ENCODE measurements around the gene TBX10. TPM values are rescaled to one million over a fixed set of nuclear protein-coding genes. Genes with fewer than 3 reads are reported as not detected.
"Not testable (repeated sequence)": the region's sequence is repeated elsewhere in the genome, so short reads cannot be mapped to it uniquely, and the experiment has no call there.

The TBX10 gene
- total RNA-seq, 2 experiments from 2014 or later, result not detected

DNA sequence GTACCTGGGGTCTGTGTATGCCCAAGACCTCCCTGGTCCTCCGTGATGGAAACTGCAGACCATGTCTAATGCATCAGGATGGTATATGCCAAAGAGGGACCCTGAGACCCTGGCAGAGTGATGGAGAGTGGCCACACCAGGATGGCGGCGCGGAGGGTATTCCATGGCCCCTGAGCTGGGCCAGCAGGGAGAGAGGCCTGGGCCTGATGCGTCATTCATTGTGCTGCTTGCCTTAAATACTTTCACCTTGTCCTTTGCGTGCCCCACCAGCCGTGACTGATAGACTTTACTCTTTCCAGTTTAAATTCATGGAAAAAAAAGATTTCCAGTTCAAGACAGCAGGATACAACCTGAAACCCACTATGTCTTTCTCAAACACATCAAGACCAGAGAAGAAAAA lies 38.5 kb downstream of the TBX10 start:
- Mint-ChIP-seq H3K36me3 (ENCODE audit: low read depth) (no peaks in the 10 kb centered on the region), H3K27ac (no peak overlapping the region), H3K27me3 (peaks cover 32% of the 10 kb centered on the region), H3K4me3 (no peak overlapping the region), H3K9me3 (no peaks in the 10 kb centered on the region), H3K4me1 (ENCODE audit: low read depth) (peaks cover 5% of the 10 kb centered on the region)
- no peaks in the 10 kb centered on the region for H3K9me3 ChIP-seq (ENCODE audit: control insufficient read depth in 1 of 2, insufficient read depth in 1 of 2, low read length in 2 of 2)
- ChIA-PET POLR2A (no interaction called here), CTCF (interaction anchor here (1.3 kb wide), 1 partner anchor 29 kb away, joined by 3 read pairs; the partner anchor contains the start of gene NUDT8)
- ATAC-seq (ENCODE audit: poor library complexity), result no peak
- no peak overlapping the region for H3K4me3 ChIP-seq (ENCODE audit: low read length)
- H3K27ac ChIP-seq (ENCODE audit: low read depth in 1 of 2, low read length in 2 of 2), result no peak overlapping the region
- peaks cover 2% of the 10 kb centered on the region for H3K4me1 ChIP-seq (ENCODE audit: insufficient read depth, low read length)
- no peaks in the 10 kb centered on the region for H3K36me3 ChIP-seq (ENCODE audit: insufficient read depth, low read length)
- peaks cover 4 to 26% of the 10 kb centered on the region in 2 experiments for H3K27me3 ChIP-seq (ENCODE audit: control insufficient read depth in 1 of 2, insufficient read depth in 2 of 2, low read length in 2 of 2)
- intact Hi-C loops (cut with DNase I, micrococcal nuclease), result loop anchor here in 1 of 2 experiments (10.0 kb wide), 1 partner anchor 206 kb away; the partner anchor contains the start of gene RAD9A
- no peak for DNase-seq
- TF ChIP-seq, protein P1, sequence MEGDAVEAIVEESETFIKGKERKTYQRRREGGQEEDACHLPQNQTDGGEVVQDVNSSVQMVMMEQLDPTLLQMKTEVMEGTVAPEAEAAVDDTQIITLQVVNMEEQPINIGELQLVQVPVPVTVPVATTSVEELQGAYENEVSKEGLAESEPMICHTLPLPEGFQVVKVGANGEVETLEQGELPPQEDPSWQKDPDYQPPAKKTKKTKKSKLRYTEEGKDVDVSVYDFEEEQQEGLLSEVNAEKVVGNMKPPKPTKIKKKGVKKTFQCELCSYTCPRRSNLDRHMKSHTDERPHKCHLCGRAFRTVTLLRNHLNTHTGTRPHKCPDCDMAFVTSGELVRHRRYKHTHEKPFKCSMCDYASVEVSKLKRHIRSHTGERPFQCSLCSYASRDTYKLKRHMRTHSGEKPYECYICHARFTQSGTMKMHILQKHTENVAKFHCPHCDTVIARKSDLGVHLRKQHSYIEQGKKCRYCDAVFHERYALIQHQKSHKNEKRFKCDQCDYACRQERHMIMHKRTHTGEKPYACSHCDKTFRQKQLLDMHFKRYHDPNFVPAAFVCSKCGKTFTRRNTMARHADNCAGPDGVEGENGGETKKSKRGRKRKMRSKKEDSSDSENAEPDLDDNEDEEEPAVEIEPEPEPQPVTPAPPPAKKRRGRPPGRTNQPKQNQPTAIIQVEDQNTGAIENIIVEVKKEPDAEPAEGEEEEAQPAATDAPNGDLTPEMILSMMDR (IDR thresholded peaks at IDR 0.05), result no peak

DNA sequence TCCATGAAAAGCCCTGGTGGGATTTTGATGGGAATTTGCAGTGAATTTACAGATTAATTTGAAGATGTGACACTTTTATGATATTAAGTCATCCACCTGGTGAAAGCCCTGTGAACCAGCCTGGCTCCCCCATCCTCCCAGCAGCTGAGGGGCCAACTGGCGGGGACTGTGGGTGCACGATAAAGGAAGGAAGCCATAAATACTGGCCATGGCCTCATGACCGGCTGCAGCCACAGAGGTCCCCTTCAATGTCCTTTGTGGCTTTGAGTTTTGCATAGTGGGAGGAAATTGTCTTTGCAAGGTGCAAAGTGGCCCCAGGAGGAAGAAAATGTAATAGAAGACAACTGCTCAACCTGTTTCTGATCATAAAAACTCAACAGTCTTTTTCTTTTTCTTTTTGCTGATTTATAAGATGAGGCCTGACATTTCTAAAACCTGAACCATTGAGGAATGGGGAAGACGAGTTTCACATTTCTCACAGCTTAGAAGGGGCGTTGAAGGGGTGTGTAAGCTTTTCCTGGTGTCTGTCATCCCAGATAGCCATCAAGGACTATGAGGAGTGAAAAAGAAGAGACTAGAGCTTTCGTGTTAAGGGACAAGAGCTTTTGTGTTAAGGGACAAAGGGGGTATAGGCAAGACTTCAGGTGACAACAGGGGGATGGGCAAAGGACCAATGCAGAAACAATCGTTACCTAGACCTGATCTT lies 39.1 kb downstream of the TBX10 start:
- no peaks in the 10 kb centered on the region for H3K36me3 ChIP-seq (ENCODE audit: insufficient read depth, low read length)
- intact Hi-C loops (cut with DNase I, micrococcal nuclease), result loop anchor here in 1 of 2 experiments (10.0 kb wide), 1 partner anchor 206 kb away; the partner anchor contains the start of gene RAD9A
- ATAC-seq (ENCODE audit: poor library complexity), result no peak
- peaks cover 32% of the 10 kb centered on the region for H3K27me3 Mint-ChIP-seq
- H3K27me3 ChIP-seq (ENCODE audit: control insufficient read depth in 1 of 2, insufficient read depth in 2 of 2, low read length in 2 of 2), result peaks cover 4 to 26% of the 10 kb centered on the region in 2 experiments
- ChIA-PET CTCF (interaction anchor here (1.3 kb wide), 1 partner anchor 29 kb away, joined by 3 read pairs; the partner anchor contains the start of gene NUDT8), POLR2A (no interaction called here)
- no peak for DNase-seq
- no peaks in the 10 kb centered on the region for H3K9me3 Mint-ChIP-seq
- no peak overlapping the region for H3K27ac ChIP-seq (ENCODE audit: low read depth in 1 of 2, low read length in 2 of 2)
- no peak overlapping the region for H3K4me3 ChIP-seq (ENCODE audit: low read length)
- TF ChIP-seq, protein P1 (IDR thresholded peaks at IDR 0.05), result no peak
- no peak overlapping the region for H3K27ac Mint-ChIP-seq
- H3K4me1 ChIP-seq (ENCODE audit: insufficient read depth, low read length), result no peaks in the 10 kb centered on the region
- H3K4me3 Mint-ChIP-seq, result no peak overlapping the region
- no peaks in the 10 kb centered on the region for H3K36me3 Mint-ChIP-seq (ENCODE audit: low read depth)
- H3K4me1 Mint-ChIP-seq (ENCODE audit: low read depth), result peaks cover under 1% of the 10 kb centered on the region
- H3K9me3 ChIP-seq (ENCODE audit: control insufficient read depth in 1 of 2, insufficient read depth in 1 of 2, low read length in 2 of 2), result no peaks in the 10 kb centered on the region

DNA sequence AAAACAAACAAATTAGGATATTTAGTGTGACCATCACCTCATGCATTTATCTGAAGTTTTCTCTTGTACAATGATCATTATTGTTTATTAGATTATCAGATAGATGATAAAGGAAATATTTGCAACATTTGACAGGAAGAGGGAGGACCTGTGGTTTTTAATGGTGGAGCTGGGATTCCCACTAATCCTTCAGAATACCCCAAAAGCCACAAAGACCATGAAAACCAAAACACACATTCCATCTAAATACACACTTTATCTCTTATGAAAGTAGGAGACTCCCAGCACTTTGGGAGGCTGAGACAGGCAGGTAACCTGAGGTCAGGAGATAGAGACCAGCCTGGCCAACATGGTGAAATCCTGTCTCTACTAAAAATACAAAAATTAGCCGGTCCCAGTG lies 40.4 kb downstream of the TBX10 start:
- no peaks in the 10 kb centered on the region for H3K36me3 Mint-ChIP-seq (ENCODE audit: low read depth)
- DNase-seq (no peak), ATAC-seq (ENCODE audit: poor library complexity) (no peak)
- H3K27me3 Mint-ChIP-seq, result peaks cover 32% of the 10 kb centered on the region
- intact Hi-C loops (cut with DNase I, micrococcal nuclease), result no loop called here
- no peaks in the 10 kb centered on the region for H3K36me3 ChIP-seq (ENCODE audit: insufficient read depth, low read length)
- no peaks in the 10 kb centered on the region for H3K4me1 ChIP-seq (ENCODE audit: insufficient read depth, low read length)
- no peaks in the 10 kb centered on the region for H3K4me1 Mint-ChIP-seq (ENCODE audit: low read depth)
- TF ChIP-seq, protein P1 (IDR thresholded peaks at IDR 0.05), result no peak
- H3K9me3 Mint-ChIP-seq, result no peaks in the 10 kb centered on the region
- no peak overlapping the region for H3K27ac Mint-ChIP-seq
- no peak overlapping the region for H3K27ac ChIP-seq (ENCODE audit: low read depth in 1 of 2, low read length in 2 of 2)
- ChIA-PET CTCF (no interaction called here), POLR2A (no interaction called here)
- no peaks in the 10 kb centered on the region for H3K9me3 ChIP-seq (ENCODE audit: control insufficient read depth in 1 of 2, insufficient read depth in 1 of 2, low read length in 2 of 2)
- H3K4me3 Mint-ChIP-seq, result no peak overlapping the region
- peaks cover 4 to 26% of the 10 kb centered on the region in 2 experiments for H3K27me3 ChIP-seq (ENCODE audit: control insufficient read depth in 1 of 2, insufficient read depth in 2 of 2, low read length in 2 of 2)
- H3K4me3 ChIP-seq (ENCODE audit: low read length), result no peak overlapping the region

DNA sequence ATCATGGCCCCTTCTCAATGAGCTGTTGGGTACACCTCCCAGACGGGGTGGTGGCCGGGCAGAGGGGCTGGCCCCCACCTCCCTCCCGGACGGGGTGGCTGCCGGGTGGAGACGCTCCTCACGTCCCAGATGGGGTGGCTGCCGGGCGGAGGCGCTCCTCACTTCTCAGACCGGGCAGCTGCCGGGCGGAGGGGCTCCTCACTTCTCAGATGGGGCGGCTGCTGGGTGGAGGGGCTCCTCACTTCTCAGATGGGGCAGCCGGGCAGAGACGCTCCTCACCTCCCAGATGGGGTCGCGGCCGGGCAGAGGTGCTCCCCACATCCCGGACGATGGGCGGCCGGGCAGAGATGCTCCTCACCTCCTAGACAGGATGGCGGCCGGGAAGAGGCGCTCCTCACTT lies 41.6 kb downstream of the TBX10 start:
- H3K4me3 Mint-ChIP-seq; CTCF ChIA-PET; intact Hi-C loops (cut with DNase I, micrococcal nuclease); H3K36me3 ChIP-seq (ENCODE audit: insufficient read depth, low read length); H3K9me3 ChIP-seq (ENCODE audit: control insufficient read depth in 1 of 2, insufficient read depth in 1 of 2, low read length in 2 of 2); H3K4me3 ChIP-seq (ENCODE audit: low read length); H3K4me1 ChIP-seq (ENCODE audit: insufficient read depth, low read length); H3K27ac Mint-ChIP-seq; H3K4me1 Mint-ChIP-seq (ENCODE audit: low read depth); H3K9me3 Mint-ChIP-seq; H3K27ac ChIP-seq (ENCODE audit: low read depth in 1 of 2, low read length in 2 of 2); DNase-seq; H3K36me3 Mint-ChIP-seq (ENCODE audit: low read depth); ATAC-seq (ENCODE audit: poor library complexity); POLR2A ChIA-PET: not testable (repeated sequence)
- H3K27me3 ChIP-seq (ENCODE audit: control insufficient read depth in 1 of 2, insufficient read depth in 2 of 2, low read length in 2 of 2), result peaks cover 4 to 26% of the 10 kb centered on the region in 2 experiments
- peaks cover 29% of the 10 kb centered on the region for H3K27me3 Mint-ChIP-seq

DNA sequence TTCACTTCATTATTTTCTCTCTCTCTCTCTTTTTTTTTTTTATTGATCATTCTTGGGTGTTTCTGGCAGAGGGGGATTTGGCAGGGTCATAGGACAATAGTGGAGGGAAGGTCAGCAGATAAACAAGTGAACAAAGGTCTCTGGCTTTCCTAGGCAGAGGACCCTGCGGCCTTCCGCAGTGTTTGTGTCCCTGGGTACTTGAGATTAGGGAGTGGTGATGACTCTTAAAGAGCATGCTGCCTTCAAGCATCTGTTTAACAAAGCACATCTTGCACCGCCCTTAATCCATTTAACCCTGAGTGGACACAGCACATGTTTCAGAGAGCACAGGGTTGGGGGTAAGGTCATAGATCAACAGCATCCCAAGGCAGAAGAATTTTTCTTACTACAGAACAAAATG lies 42.1 kb downstream of the TBX10 start:
- H3K36me3 ChIP-seq (ENCODE audit: insufficient read depth, low read length); CTCF ChIA-PET; H3K4me1 ChIP-seq (ENCODE audit: insufficient read depth, low read length); H3K4me1 Mint-ChIP-seq (ENCODE audit: low read depth); DNase-seq; ATAC-seq (ENCODE audit: poor library complexity); H3K4me3 Mint-ChIP-seq; POLR2A ChIA-PET; H3K4me3 ChIP-seq (ENCODE audit: low read length); H3K9me3 ChIP-seq (ENCODE audit: control insufficient read depth in 1 of 2, insufficient read depth in 1 of 2, low read length in 2 of 2); intact Hi-C loops (cut with DNase I, micrococcal nuclease); H3K9me3 Mint-ChIP-seq; H3K27ac ChIP-seq (ENCODE audit: low read depth in 1 of 2, low read length in 2 of 2); H3K27ac Mint-ChIP-seq; H3K36me3 Mint-ChIP-seq (ENCODE audit: low read depth): not testable (repeated sequence)
- peaks cover 4 to 26% of the 10 kb centered on the region in 2 experiments for H3K27me3 ChIP-seq (ENCODE audit: control insufficient read depth in 1 of 2, insufficient read depth in 2 of 2, low read length in 2 of 2)
- H3K27me3 Mint-ChIP-seq, result peaks cover 24% of the 10 kb centered on the region

Data from CD4-positive, alpha-beta T cell (primary cell).